ENCODE measurements around the gene NMRK1. TPM values are rescaled to one million over a fixed set of nuclear protein-coding genes. Genes with fewer than 3 reads are reported as not detected.
A peak's percentile ranks its signal among the peaks of the same experiment; 100 is the strongest.

The NMRK1 gene
- polyA plus RNA-seq, 3 donors = 4.3 to 9.8 (median 9.3) TPM

DNA sequence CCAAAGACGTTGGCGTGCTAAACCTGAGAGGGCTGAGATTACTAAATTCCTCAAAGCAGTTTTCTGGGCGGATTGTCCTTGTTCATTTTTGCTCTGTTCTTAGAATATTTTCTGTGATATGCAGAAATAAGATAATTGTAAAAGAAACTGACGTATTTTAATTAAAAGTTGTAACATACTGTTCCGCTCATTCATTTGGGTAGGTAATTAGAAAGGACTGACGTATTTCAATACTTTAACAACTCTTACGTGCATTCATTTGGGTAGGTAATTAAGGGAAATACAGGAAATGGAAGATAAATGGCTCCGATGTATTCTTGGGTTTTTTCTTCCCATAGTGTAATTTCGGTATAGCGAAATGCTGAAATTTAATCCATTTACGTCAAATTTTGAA, 1.4 kb upstream of the NMRK1 start:
- H4K20me1 ChIP-seq (ENCODE audit: insufficient read depth, low read length) = peaks cover 54% of the 10 kb centered on the region
- DNase-seq = no peak
- no peaks in the 10 kb centered on the region for H3K27me3 Mint-ChIP-seq (ENCODE audit: low read depth in 3 of 3)

DNA sequence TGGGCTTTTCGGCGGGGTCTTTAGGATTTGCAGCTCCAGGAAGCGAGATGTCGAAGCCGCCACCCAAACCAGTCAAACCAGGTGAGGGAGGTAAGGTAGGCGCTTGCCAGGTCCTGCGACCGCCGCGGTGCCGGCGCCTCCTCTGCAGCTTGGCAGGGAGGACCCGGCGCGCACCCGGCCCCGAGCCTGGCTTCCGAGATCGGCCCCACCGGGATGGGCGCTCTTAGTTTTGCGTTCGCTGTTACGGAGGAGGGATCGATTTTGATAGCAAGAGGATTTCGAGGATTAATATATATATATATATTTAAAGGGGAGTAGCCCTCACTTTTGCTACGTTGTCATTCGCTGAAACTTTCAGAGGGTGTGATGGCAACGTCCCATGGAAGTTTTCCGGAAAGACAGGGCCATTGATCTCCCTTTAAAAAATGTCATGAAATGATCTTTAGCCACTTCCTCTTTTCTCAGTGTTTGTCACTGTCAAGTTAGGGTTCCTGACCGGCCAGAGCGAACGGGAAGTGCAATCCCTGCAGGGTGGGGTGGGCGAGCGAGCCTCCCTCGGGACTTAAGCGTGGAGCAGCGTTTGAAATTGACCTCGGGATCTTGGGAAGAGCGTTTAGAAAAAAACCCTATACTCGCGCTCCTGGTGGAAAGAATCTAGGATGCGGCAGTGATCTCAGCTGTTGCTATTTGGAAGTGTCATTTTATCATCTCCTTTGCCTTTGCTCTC, 854 bp upstream of the NMRK1 start:
- H3K9me3 Mint-ChIP-seq = no peaks in the 10 kb centered on the region
- TF ChIP-seq, protein P1, sequence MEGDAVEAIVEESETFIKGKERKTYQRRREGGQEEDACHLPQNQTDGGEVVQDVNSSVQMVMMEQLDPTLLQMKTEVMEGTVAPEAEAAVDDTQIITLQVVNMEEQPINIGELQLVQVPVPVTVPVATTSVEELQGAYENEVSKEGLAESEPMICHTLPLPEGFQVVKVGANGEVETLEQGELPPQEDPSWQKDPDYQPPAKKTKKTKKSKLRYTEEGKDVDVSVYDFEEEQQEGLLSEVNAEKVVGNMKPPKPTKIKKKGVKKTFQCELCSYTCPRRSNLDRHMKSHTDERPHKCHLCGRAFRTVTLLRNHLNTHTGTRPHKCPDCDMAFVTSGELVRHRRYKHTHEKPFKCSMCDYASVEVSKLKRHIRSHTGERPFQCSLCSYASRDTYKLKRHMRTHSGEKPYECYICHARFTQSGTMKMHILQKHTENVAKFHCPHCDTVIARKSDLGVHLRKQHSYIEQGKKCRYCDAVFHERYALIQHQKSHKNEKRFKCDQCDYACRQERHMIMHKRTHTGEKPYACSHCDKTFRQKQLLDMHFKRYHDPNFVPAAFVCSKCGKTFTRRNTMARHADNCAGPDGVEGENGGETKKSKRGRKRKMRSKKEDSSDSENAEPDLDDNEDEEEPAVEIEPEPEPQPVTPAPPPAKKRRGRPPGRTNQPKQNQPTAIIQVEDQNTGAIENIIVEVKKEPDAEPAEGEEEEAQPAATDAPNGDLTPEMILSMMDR (IDR thresholded peaks at IDR 0.05) = no peak
- Histone ChIP-seq H3K4me3 (replicated peaks in 1 of 3; ENCODE audit: low read depth in 2 of 3, low read length in 3 of 3) (peak overlapping the region; percentile 69 to 98 (median 97)), H3K79me2 (ENCODE audit: insufficient read depth, low read length) (peaks cover 61% of the 10 kb centered on the region), H3K4me1 (ENCODE audit: control insufficient read depth in 1 of 2, insufficient read depth in 2 of 2, low read length in 2 of 2) (peaks cover 45 to 47% of the 10 kb centered on the region in 2 donors), H3K9me3 (replicated peaks in 1 of 2; ENCODE audit: control insufficient read depth in 1 of 2, insufficient read depth in 1 of 2, low read length in 2 of 2) (no peaks in the 10 kb centered on the region), H4K20me1 (ENCODE audit: insufficient read depth, low read length) (peaks cover 49% of the 10 kb centered on the region), H3K27me3 (ENCODE audit: control insufficient read depth in 2 of 2, insufficient read depth in 2 of 2, low read length in 2 of 2) (no peaks in the 10 kb centered on the region), H3K9ac (ENCODE audit: insufficient read depth, low read length, poor library complexity, severe bottlenecking) (peak overlapping the region; percentile 98), H3K4me2 (replicated peaks; ENCODE audit: extremely low read depth, low read length, poor library complexity, severe bottlenecking) (peak overlapping the region; percentile 95), H2AFZ (ENCODE audit: insufficient read depth, low read depth, low read length, poor library complexity, severe bottlenecking) (peak overlapping the region; percentile 81), H3K27ac (ENCODE audit: low read depth in 1 of 2, low read length in 2 of 2) (peak overlapping the region; percentile 94 to 98), H3K36me3 (replicated peaks in 1 of 2; ENCODE audit: control insufficient read depth in 1 of 2, insufficient read depth in 2 of 2, low read length in 2 of 2) (no peaks in the 10 kb centered on the region)
- intact Hi-C loops (cut with micrococcal nuclease) = loop anchor here in 1 of 2 donors (5.0 to 10.0 kb wide), 2 partner anchors 56 to 62 kb away; partner anchors contain the start of gene CARNMT1
- peak overlapping the region; percentile 92 to 100 for H3K4me3 Mint-ChIP-seq
- peak; percentile 72 to 85 (median 84) for DNase-seq
- H3K4me1 Mint-ChIP-seq = peaks cover 53% of the 10 kb centered on the region
- no peaks in the 10 kb centered on the region for H3K27me3 Mint-ChIP-seq (ENCODE audit: low read depth in 3 of 3)
- H3K36me3 Mint-ChIP-seq = peaks cover 9 to 14% of the 10 kb centered on the region in 2 donors
- 0% methylated on average over 23 of the region's 43 CpGs for whole genome bisulfite sequencing (ENCODE audit: insufficient coverage)
- peak overlapping the region; percentile 90 to 96 (median 93) for H3K27ac Mint-ChIP-seq

More for the DNA sequence above, 1.4 kb upstream of the NMRK1 start:
- peak overlapping the region; percentile 81 for H2AFZ ChIP-seq (ENCODE audit: insufficient read depth, low read depth, low read length, poor library complexity, severe bottlenecking)
- H3K9me3 ChIP-seq (replicated peaks in 1 of 2; ENCODE audit: control insufficient read depth in 1 of 2, insufficient read depth in 1 of 2, low read length in 2 of 2) = no peaks in the 10 kb centered on the region
- intact Hi-C loops (cut with micrococcal nuclease) = loop anchor here in 1 of 2 donors (5.0 to 10.0 kb wide), 2 partner anchors 55 to 62 kb away; partner anchors contain the start of gene CARNMT1
- H3K9ac ChIP-seq (ENCODE audit: insufficient read depth, low read length, poor library complexity, severe bottlenecking) = peak overlapping the region; percentile 98
- peak overlapping the region; percentile 92 to 100 for H3K4me3 Mint-ChIP-seq
- peaks cover 45 to 49% of the 10 kb centered on the region in 2 donors for H3K4me1 ChIP-seq (ENCODE audit: control insufficient read depth in 1 of 2, insufficient read depth in 2 of 2, low read length in 2 of 2)
- TF ChIP-seq, protein P1 (IDR thresholded peaks at IDR 0.05) = no peak
- H3K36me3 ChIP-seq (replicated peaks in 1 of 2; ENCODE audit: control insufficient read depth in 1 of 2, insufficient read depth in 2 of 2, low read length in 2 of 2) = no peaks in the 10 kb centered on the region
- H3K4me1 Mint-ChIP-seq = peaks cover 58% of the 10 kb centered on the region
- H3K27me3 ChIP-seq (ENCODE audit: control insufficient read depth in 2 of 2, insufficient read depth in 2 of 2, low read length in 2 of 2) = no peaks in the 10 kb centered on the region
- peak overlapping the region; percentile 69 to 98 (median 97) for H3K4me3 ChIP-seq (replicated peaks in 1 of 3; ENCODE audit: low read depth in 2 of 3, low read length in 3 of 3)
- no peaks in the 10 kb centered on the region for H3K9me3 Mint-ChIP-seq
- peaks cover 9 to 20% of the 10 kb centered on the region in 2 donors for H3K36me3 Mint-ChIP-seq
- 4% methylated on average over 3 of the region's 11 CpGs for WGBS (ENCODE audit: insufficient coverage)
- H3K27ac ChIP-seq (ENCODE audit: low read depth in 1 of 2, low read length in 2 of 2) = peak overlapping the region in 1 of 2 donors; percentile 98
- peak overlapping the region; percentile 90 to 96 (median 93) for H3K27ac Mint-ChIP-seq
- peaks cover 66% of the 10 kb centered on the region for H3K79me2 ChIP-seq (ENCODE audit: insufficient read depth, low read length)
- peak overlapping the region; percentile 95 for H3K4me2 ChIP-seq (replicated peaks; ENCODE audit: extremely low read depth, low read length, poor library complexity, severe bottlenecking)
